NT2/D1 (cell line): Measurements from ENCODE around the gene CALR3.
A peak's percentile ranks its signal among the peaks of the same experiment; 100 is the strongest.
"Not testable (repeated sequence)": the region's sequence is repeated elsewhere in the genome, so short reads cannot be mapped to it uniquely, and the experiment has no call there.

Source experiments
- DNase-seq: peaks from one replicate; pipeline ENCODE4 v3.0.0-alpha.2; 2011; ENCODE audit warnings: low read depth, low spot score
- H3K27me3 ChIP-seq: 2 replicates; pipeline ENCODE4 v1.6.0; 2011; ENCODE audit warnings: mild to moderate bottlenecking; ENCODE audit not compliant: insufficient read length, insufficient read depth
- H3K36me3 ChIP-seq: 2 replicates; pipeline ENCODE4 v1.6.1; 2011; ENCODE audit warnings: mild to moderate bottlenecking, low read length, mixed read lengths; ENCODE audit not compliant: insufficient read depth, insufficient read length
- H3K4me1 ChIP-seq: 2 replicates; pipeline ENCODE4 v1.5.1; 2011; ENCODE audit not compliant: insufficient read depth, insufficient read length
- H3K4me3 ChIP-seq: 2 replicates; pipeline ENCODE4 v1.5.1; 2011; ENCODE audit warnings: low read depth; ENCODE audit not compliant: insufficient read length
- H3K9ac ChIP-seq: 2 replicates; pipeline ENCODE4 v1.6.0; 2011; ENCODE audit warnings: low read depth; ENCODE audit not compliant: insufficient read length
- H3K9me3 ChIP-seq: 2 replicates; pipeline ENCODE4 v1.5.1; 2011; ENCODE audit warnings: mild to moderate bottlenecking, low read length; ENCODE audit not compliant: insufficient read depth
- SUZ12 ChIP-seq: IDR thresholded peaks from 2 replicates; pipeline ENCODE4 v1.6.1; 2011; ENCODE audit not compliant: insufficient read length, insufficient read depth; ENCODE audit errors: extremely low read depth
- YY1 ChIP-seq: IDR thresholded peaks from 2 replicates; pipeline ENCODE4 v1.6.1; 2011; ENCODE audit not compliant: insufficient read length, insufficient read depth
- ZNF274 ChIP-seq: IDR thresholded peaks from 2 replicates; pipeline ENCODE4 v1.6.1; 2011; ENCODE audit warnings: mild to moderate bottlenecking, low read depth, low read length

CALR3 gene

DNA sequence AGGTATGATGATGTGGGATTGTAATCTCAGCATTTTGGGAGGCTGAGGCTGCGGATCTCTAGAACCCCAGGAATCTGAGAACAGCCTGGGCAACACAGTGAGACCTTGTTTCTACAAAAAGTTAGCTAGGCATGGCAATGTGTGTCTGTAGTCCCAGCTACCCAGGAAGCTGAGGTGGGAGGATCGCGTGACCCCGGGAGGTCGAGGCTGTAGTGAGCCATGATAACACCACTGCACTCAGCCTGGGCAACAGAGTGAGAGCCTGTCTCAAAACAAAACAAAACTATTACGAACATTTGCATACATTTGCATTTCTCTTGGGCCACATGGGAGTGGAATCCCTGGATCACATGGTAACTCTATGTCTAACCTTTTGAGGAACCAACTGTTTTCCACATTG, 1.9 kb upstream of the CALR3 start:
- Histone ChIP-seq H3K27me3 (no peaks in the 10 kb centered on the region), H3K4me1 (no peaks in the 10 kb centered on the region), H3K4me3 (no peak overlapping the region), H3K9ac (no peak overlapping the region), H3K9me3 (no peaks in the 10 kb centered on the region), H3K36me3 (peaks cover 19% of the 10 kb centered on the region)
- DNase-seq: no peak
- TF ChIP-seq ZNF274: no peak
- no peak for TF ChIP-seq SUZ12
- TF ChIP-seq YY1: no peak

GRCh38 chr19:16497042-16497441, 1.1 kb upstream of the CALR3 start:
- peak overlapping the region; percentile 66 for H3K9ac ChIP-seq

GRCh38 chr19:16496613-16496983, 631 bp upstream of the CALR3 start:
- H3K36me3 ChIP-seq: peaks cover 14% of the 10 kb centered on the region
- TF ChIP-seq ZNF274: no peak
- TF ChIP-seq SUZ12: no peak
- TF ChIP-seq YY1: no peak
- H3K4me3 ChIP-seq: peak overlapping the region; percentile 77
- H3K27me3 ChIP-seq: no peaks in the 10 kb centered on the region
- DNase-seq: no peak
- H3K4me1 ChIP-seq: no peaks in the 10 kb centered on the region
- peak overlapping the region; percentile 66 for H3K9ac ChIP-seq
- no peaks in the 10 kb centered on the region for H3K9me3 ChIP-seq

More at GRCh38 chr19:16497042-16497441, 1.1 kb upstream of the CALR3 start:
- Histone ChIP-seq H3K9me3 (no peaks in the 10 kb centered on the region), H3K4me3 (peak overlapping the region; percentile 77), H3K4me1 (no peaks in the 10 kb centered on the region), H3K36me3 (peaks cover 14% of the 10 kb centered on the region), H3K27me3 (no peaks in the 10 kb centered on the region)
- no peak for TF ChIP-seq YY1
- DNase-seq: no peak

GRCh38 chr19:16486476-16486875, 9.5 kb downstream of the CALR3 start:
- not testable (repeated sequence) for DNase-seq, H3K4me3 ChIP-seq, H3K36me3 ChIP-seq, H3K27me3 ChIP-seq, H3K9ac ChIP-seq, H3K9me3 ChIP-seq, H3K4me1 ChIP-seq

DNA sequence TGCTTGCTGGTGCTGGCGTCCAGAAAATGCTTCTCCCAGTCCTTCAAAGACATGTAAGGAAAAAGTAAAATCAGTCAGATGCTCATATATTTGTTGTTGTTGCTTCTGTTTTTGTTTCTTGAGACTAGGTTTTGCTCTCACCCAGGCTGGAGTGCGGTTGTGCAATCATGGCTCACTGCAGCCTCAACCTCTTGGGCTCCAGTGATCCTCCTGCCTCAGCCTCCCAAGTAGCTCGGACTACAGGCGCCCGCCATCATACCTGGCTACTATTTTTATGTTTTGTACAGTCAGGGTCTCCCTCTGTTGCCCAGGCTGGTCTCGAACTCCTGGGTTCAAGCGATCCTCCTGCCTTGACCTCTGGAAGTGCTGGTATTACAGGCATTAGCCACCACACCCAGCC, 13.2 kb downstream of the CALR3 start:
- H3K9ac ChIP-seq: no peak overlapping the region
- TF ChIP-seq SUZ12 (no peak), ZNF274 (no peak), YY1 (no peak)
- H3K4me1 ChIP-seq: no peaks in the 10 kb centered on the region
- DNase-seq: no peak
- H3K9me3 ChIP-seq: no peaks in the 10 kb centered on the region
- no peak overlapping the region for H3K4me3 ChIP-seq
- H3K27me3 ChIP-seq: no peaks in the 10 kb centered on the region
- no peaks in the 10 kb centered on the region for H3K36me3 ChIP-seq

DNA sequence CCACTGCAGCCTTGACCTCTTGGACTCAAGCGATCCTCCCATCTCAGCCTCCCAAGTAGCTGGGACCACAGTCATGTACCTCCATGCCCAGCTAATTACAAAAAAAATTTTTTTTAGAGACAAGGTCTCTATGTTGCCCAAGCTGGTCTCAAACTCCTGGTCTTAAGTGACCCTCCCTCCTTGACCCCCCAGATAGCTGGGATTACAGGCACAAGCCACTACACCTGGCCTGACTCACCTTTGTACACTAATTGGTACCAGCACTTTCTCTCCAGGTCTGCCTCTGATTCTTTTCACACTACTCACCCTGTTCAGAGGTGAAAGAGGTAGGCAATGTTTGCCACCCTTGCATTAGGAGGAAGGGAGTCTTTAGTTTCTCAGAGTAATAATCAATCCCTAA, 18.7 kb downstream of the CALR3 start:
- no peak overlapping the region for H3K9ac ChIP-seq
- no peak for TF ChIP-seq ZNF274
- TF ChIP-seq SUZ12: no peak
- no peak for TF ChIP-seq YY1
- peaks cover 6% of the 10 kb centered on the region for H3K27me3 ChIP-seq
- H3K36me3 ChIP-seq: no peaks in the 10 kb centered on the region
- no peaks in the 10 kb centered on the region for H3K4me1 ChIP-seq
- no peak overlapping the region for H3K4me3 ChIP-seq
- H3K9me3 ChIP-seq: peaks cover 8% of the 10 kb centered on the region; the same call in 1 of the 2 replicates
- no peak for DNase-seq

DNA sequence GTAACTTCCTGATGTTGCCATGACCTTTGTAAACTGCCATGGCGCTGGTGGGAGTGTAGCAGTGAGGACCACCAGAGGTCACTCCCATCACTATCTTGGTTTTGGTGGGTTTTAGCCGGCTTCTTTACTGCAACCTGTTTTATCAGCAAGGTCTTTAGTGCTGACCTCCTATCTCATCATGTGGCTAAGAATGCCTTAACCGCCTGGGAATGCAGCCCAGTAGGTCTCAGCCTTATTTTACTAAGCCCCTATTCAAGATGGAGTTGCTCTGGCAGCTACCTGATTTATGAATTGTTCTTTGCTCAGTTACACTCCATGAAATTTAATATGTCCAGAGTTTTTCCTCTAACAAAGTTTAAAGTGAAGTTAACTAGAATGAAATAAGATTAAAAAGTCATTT, 19.6 kb downstream of the CALR3 start:
- TF ChIP-seq YY1: no peak
- TF ChIP-seq ZNF274: no peak
- no peak for TF ChIP-seq SUZ12
- H3K9me3 ChIP-seq: peaks cover 8% of the 10 kb centered on the region; the same call in 1 of the 2 replicates
- H3K36me3 ChIP-seq: no peaks in the 10 kb centered on the region
- no peak for DNase-seq
- H3K27me3 ChIP-seq: peaks cover 9% of the 10 kb centered on the region
- H3K4me3 ChIP-seq: no peak overlapping the region
- no peaks in the 10 kb centered on the region for H3K4me1 ChIP-seq
- H3K9ac ChIP-seq: no peak overlapping the region

GRCh38 chr19:16473875-16474392, 22.0 kb downstream of the CALR3 start:
- no peak for TF ChIP-seq YY1
- no peak for TF ChIP-seq ZNF274
- no peak for TF ChIP-seq SUZ12
- Histone ChIP-seq H3K4me1 (peaks cover 7% of the 10 kb centered on the region), H3K36me3 (no peaks in the 10 kb centered on the region), H3K9ac (no peak overlapping the region), H3K27me3 (peaks cover 11% of the 10 kb centered on the region), H3K9me3 (peaks cover 8% of the 10 kb centered on the region; the same call in 1 of the 2 replicates), H3K4me3 (no peak overlapping the region)
- no peak for DNase-seq
